GM19239 (cell line): ENCODE data around the gene MTHFD1.

Experiments used
- DNase-seq: peaks from one replicate; pipeline ENCODE4 v3.0.0; 2011; ENCODE audit warnings: low spot score; ENCODE audit not compliant: insufficient read length
- FAIRE-seq: peaks from 2 replicates; lab custom pipeline; 2011; peaks lifted over from hg19 to GRCh38; lab: Jason Lieb, UNC

MTHFD1 gene

GRCh38 chr14:64478634-64479250 lies 90.6 kb downstream of the MTHFD1 start:
- no peak for DNase-seq
- peak; percentile 53 for FAIRE-seq

- peak; percentile 58 for FAIRE-seq
- DNase-seq: no peak
Observed at GRCh38 chr14:64488590-64489099, 100.5 kb downstream of the MTHFD1 start.

GRCh38 chr14:64491637-64492036 lies 103.5 kb downstream of the MTHFD1 start:
- DNase-seq: no peak
- no peak for FAIRE-seq

- no peak for DNase-seq
Observed at GRCh38 chr14:64493455-64493854, 105.3 kb downstream of the MTHFD1 start.

GRCh38 chr14:64495252-64495651 lies 107.1 kb downstream of the MTHFD1 start:
- FAIRE-seq: no peak

More at GRCh38 chr14:64493455-64493854, 105.3 kb downstream of the MTHFD1 start:
- FAIRE-seq: no peak

GRCh38 chr14:64496764-64497163 lies 108.6 kb downstream of the MTHFD1 start:
- DNase-seq (no peak), FAIRE-seq (peak; percentile 54)

More at GRCh38 chr14:64495252-64495651, 107.1 kb downstream of the MTHFD1 start:
- no peak for DNase-seq

GRCh38 chr14:64500088-64500487 lies 111.9 kb downstream of the MTHFD1 start:
- FAIRE-seq (no peak), DNase-seq (no peak)

- FAIRE-seq (peak; percentile 69), DNase-seq (no peak)
Observed at GRCh38 chr14:64501411-64502171, 113.4 kb downstream of the MTHFD1 start.

- DNase-seq (no peak), FAIRE-seq (no peak)
Observed at GRCh38 chr14:64502456-64502855, 114.3 kb downstream of the MTHFD1 start.

GRCh38 chr14:64502887-64503433 lies 114.8 kb downstream of the MTHFD1 start:
- FAIRE-seq: no peak

GRCh38 chr14:64503434-64504309 lies 115.5 kb downstream of the MTHFD1 start, which contains the start of gene ZBTB25:
ZBTB25 (minus strand) TSS chr14:64503838; CDS start chr14:64490533, 13,305 bp downstream.
- FAIRE-seq: peak; percentile 73
- peak; percentile 51 for DNase-seq

More at GRCh38 chr14:64502887-64503433, 114.8 kb downstream of the MTHFD1 start:
- no peak for DNase-seq

- FAIRE-seq: no peak
- DNase-seq: no peak
Observed at GRCh38 chr14:64504310-64504896, 116.2 kb downstream of the MTHFD1 start, which contains the start of gene ZBTB1. ZBTB1 (plus strand) TSS chr14:64504770; CDS start chr14:64521505, 16,735 bp downstream.

GRCh38 chr14:64504897-64505794 lies 117.0 kb downstream of the MTHFD1 start:
- FAIRE-seq: peak; percentile 91
- DNase-seq: no peak

- peak; percentile 71 for FAIRE-seq
Observed at GRCh38 chr14:64506721-64507120, 118.6 kb downstream of the MTHFD1 start.

GRCh38 chr14:64507376-64508156 lies 119.4 kb downstream of the MTHFD1 start:
- FAIRE-seq: no peak
- DNase-seq: no peak

More at GRCh38 chr14:64506721-64507120, 118.6 kb downstream of the MTHFD1 start:
- no peak for DNase-seq

- DNase-seq (no peak), FAIRE-seq (peak; percentile 74)
Observed at GRCh38 chr14:64508215-64508776, 120.1 kb downstream of the MTHFD1 start.

GRCh38 chr14:64509036-64509435 lies 120.9 kb downstream of the MTHFD1 start:
- DNase-seq: no peak
- FAIRE-seq: no peak
